ENCODE data around the gene POLQ. TPM values are rescaled to one million over a fixed set of nuclear protein-coding genes. Genes with fewer than 3 reads are reported as not detected.

Gene POLQ
- total and polyA plus RNA-seq, 2 of the 4 experiments (the other 2 are of a cell fraction), result 1.8 to 5.0 TPM

- H3K4me2 ChIP-seq (ENCODE audit: low read depth, low read length), result no peak overlapping the region
- H3K4me1 ChIP-seq (ENCODE audit: control insufficient read depth, insufficient read depth, low read length), result no peaks in the 10 kb centered on the region
- no peak overlapping the region for H4K8ac ChIP-seq (ENCODE audit: low read depth in 2 of 2, low read length in 2 of 2)
- in situ Hi-C loops (cut with MboI; ENCODE audit: low sequenced_read_pairs), result no loop called here
- no peak for DNase-seq
- no peaks in the 10 kb centered on the region for H3K9me3 ChIP-seq (ENCODE audit: control insufficient read depth, insufficient read depth, low read length)
- no peak overlapping the region for H2BK20ac ChIP-seq (ENCODE audit: low read depth, low read length)
- H2BK5ac ChIP-seq (ENCODE audit: low read depth, low read length, poor library complexity, severe bottlenecking), result no peak overlapping the region
- POLR2A ChIA-PET (ENCODE audit: unreplicated experiment), result no interaction called here
- no peaks in the 10 kb centered on the region for H3K27me3 ChIP-seq (ENCODE audit: control insufficient read depth, insufficient read depth, low read length)
- H4K20me1 ChIP-seq (ENCODE audit: insufficient read depth, low read length), result no peaks in the 10 kb centered on the region
- no peaks in the 10 kb centered on the region for H3K79me1 ChIP-seq (ENCODE audit: low read depth in 1 of 2, low read length in 2 of 2)
- H2BK15ac ChIP-seq (ENCODE audit: low read depth, low read length), result no peak overlapping the region
- no peak overlapping the region for H2AK5ac ChIP-seq (ENCODE audit: low read depth, low read length)
- no peak overlapping the region for H2AK9ac ChIP-seq (replicated peaks; ENCODE audit: low read depth, low read length, poor library complexity)
- ATAC-seq (ENCODE audit: low read depth), result no peak
- no peak overlapping the region for H3K18ac ChIP-seq (ENCODE audit: low read depth, low read length)
- H2BK120ac ChIP-seq (ENCODE audit: low read depth, low read length), result no peak overlapping the region
- no peak overlapping the region for H3K4ac ChIP-seq (ENCODE audit: low read depth, low read length)
- H4K91ac ChIP-seq (ENCODE audit: insufficient read depth, low read depth, low read length), result no peak overlapping the region
- dilution Hi-C loops (cut with HindIII; ENCODE audit: low sequenced_read_pairs, unreplicated experiment), result no loop called here
- no peak overlapping the region for H3K4me3 ChIP-seq (ENCODE audit: insufficient read depth, low read depth, low read length)
- intact Hi-C loops (cut with micrococcal nuclease), result no loop called here
- no peaks in the 10 kb centered on the region for H3K36me3 ChIP-seq (ENCODE audit: control insufficient read depth, insufficient read depth, low read length)
- H4K5ac ChIP-seq (ENCODE audit: low read depth, low read length), result no peak overlapping the region
- no peak overlapping the region for H3K9ac ChIP-seq (ENCODE audit: low read depth, low read length)
- no peak overlapping the region for H2AFZ ChIP-seq (replicated peaks; ENCODE audit: low read length, poor library complexity)
- H3K27ac ChIP-seq (ENCODE audit: insufficient read depth, low read length), result no peak overlapping the region
- H3K14ac ChIP-seq (replicated peaks; ENCODE audit: low read depth, low read length), result no peak overlapping the region
- H3K9me1 ChIP-seq (ENCODE audit: insufficient read depth, low read length), result no peaks in the 10 kb centered on the region
- H3K56ac ChIP-seq (ENCODE audit: extremely low read depth, insufficient read depth, low read length), result no peak overlapping the region
- TF ChIP-seq CTCF (conservative IDR thresholded peaks at IDR 0.05; ENCODE audit: low read depth, low read length) (no peak), CEBPB (IDR thresholded peaks at IDR 0.05; ENCODE audit: low read depth, low read length) (no peak), SMC3 (IDR thresholded peaks at IDR 0.05; ENCODE audit: low read depth, low read length) (no peak), MAFK (IDR thresholded peaks at IDR 0.05; ENCODE audit: low read depth, low read length) (no peak), RAD21 (IDR thresholded peaks at IDR 0.05; ENCODE audit: low read length) (no peak), FOS (IDR thresholded peaks at IDR 0.05; ENCODE audit: low read depth, low read length) (no peak), RFX5 (IDR thresholded peaks at IDR 0.05; ENCODE audit: low read depth, low read length) (no peak), POLR2A (IDR thresholded peaks at IDR 0.05; ENCODE audit: low read depth, low read length) (no peak), BHLHE40 (IDR thresholded peaks at IDR 0.05; ENCODE audit: low read depth, low read length) (no peak), NFE2L2 (IDR thresholded peaks at IDR 0.05; ENCODE audit: low read depth, low read length) (no peak), MAZ (IDR thresholded peaks at IDR 0.05; ENCODE audit: borderline replicate concordance, low read depth, low read length) (no peak), CHD1 (IDR thresholded peaks at IDR 0.05; ENCODE audit: low read depth, low read length) (no peak), RCOR1 (IDR thresholded peaks at IDR 0.05; ENCODE audit: insufficient replicate concordance, low read length) (no peak), MXI1 (IDR thresholded peaks at IDR 0.05; ENCODE audit: borderline replicate concordance, low read depth, low read length) (no peak), ELK1 (IDR thresholded peaks at IDR 0.05; ENCODE audit: borderline replicate concordance, low read depth, low read length) (no peak), USF2 (IDR thresholded peaks at IDR 0.05; ENCODE audit: low read depth, low read length) (no peak)
- CTCF ChIA-PET, result no interaction called here
- no TSS peak for BruUV-seq (replicated peaks)
- H3K23ac ChIP-seq (ENCODE audit: low read depth, low read length), result no peak overlapping the region
Observed at GRCh38 chr3:121562148-121562547, 16.4 kb upstream of the POLQ start.

Data from IMR-90 (cell line).